ENCODE results near the gene TMPRSS7. TPM values are rescaled to one million over a fixed set of nuclear protein-coding genes. Genes with fewer than 3 reads are reported as not detected.

The TMPRSS7 gene
- polyA plus RNA-seq, 1 of the 3 experiments (the other 2 are of a cell fraction): 0.02 TPM

DNA sequence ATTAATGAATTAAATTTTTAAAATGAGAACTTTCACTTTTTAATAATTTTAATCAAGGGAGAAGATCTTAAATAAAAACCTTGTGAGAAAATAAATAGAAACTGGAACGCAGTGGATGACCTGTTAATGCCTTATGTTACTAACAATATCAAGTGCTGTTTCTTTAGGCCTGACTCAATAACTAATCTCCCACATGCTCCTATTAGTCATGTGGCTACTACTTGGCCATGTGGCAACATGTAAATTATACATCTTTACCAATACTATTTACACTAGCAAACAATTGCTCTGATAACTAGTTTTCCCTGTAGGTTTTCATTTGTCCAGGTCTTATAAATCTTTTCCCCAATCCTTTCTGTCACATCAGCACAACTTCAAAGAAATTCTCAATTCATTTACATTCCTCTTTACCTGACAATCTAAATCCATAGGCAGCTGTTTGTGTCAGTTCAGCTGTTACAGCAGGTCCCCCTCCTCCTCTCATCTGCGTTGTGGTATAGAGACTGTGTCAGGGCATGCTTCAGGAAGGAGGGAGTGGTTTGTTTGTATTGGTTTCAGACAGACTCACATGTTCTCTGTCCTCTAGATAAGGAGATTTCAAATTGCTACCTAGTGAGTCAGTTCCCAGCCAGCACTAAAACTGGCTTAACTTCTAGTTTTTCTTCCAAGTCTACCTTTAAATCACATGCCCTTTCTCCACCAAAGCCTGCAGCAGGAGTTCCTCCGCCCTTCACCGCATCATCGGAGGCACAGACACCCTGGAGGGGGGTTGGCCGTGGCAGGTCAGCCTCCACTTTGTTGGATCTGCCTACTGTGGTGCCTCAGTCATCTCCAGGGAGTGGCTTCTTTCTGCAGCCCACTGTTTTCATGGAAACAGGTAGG is 40.3 kb downstream of the TMPRSS7 start:
- Histone ChIP-seq H3K4me2 (peak overlapping the region; percentile 73), H3K9me2 (no peaks in the 10 kb centered on the region), H3F3A (replicated peaks; ENCODE audit: insufficient read depth) (peaks cover 4% of the 10 kb centered on the region), H3K27ac (ENCODE audit: low read depth in 2 of 2, low read length in 1 of 2) (peak overlapping the region; percentile 67 to 69; a peak in 3 of 4 replicates), H3K79me2 (ENCODE audit: insufficient read depth) (no peaks in the 10 kb centered on the region), H3K4me1 (ENCODE audit: control insufficient read depth in 1 of 2, insufficient read depth in 2 of 2, low read depth in 1 of 2, low read length in 1 of 2) (peaks cover 2 to 9% of the 10 kb centered on the region in 2 experiments; a peak in 3 of 4 replicates), H4K20me1 (ENCODE audit: insufficient read depth) (no peaks in the 10 kb centered on the region), H3K9me3 (no peaks in the 10 kb centered on the region), H3K9ac (peak overlapping the region; percentile 55; the same call in 1 of the 2 replicates), H3K27me3 (ENCODE audit: insufficient read depth) (no peaks in the 10 kb centered on the region), H3K4me3 (ENCODE audit: low read depth in 2 of 2, low read length in 1 of 2) (peak overlapping the region; percentile 5 to 7; a peak in 2 of 4 replicates), H2AFZ (ENCODE audit: low read depth) (peak overlapping the region; percentile 36), H3K36me3 (replicated peaks in 1 of 2; ENCODE audit: control insufficient read depth in 1 of 2, insufficient read depth in 2 of 2, low read length in 1 of 2) (no peaks in the 10 kb centered on the region)
- CTCF ChIA-PET: interaction anchor here (0.6 kb wide), 1 partner anchor 35 kb away, joined by 3 read pairs; no protein-coding TSS in a partner anchor
- 31% methylated on average over 6 of the region's 6 CpGs for WGBS (ENCODE audit: low lambda C conversion rate)
- DNase-seq: no peak
- POLR2A ChIA-PET: no interaction called here
- TF ChIP-seq CHD2 (IDR thresholded peaks at IDR 0.05; ENCODE audit: low read length, partially characterized antibody): no peak
- no peak for TF ChIP-seq RAD21 (IDR thresholded peaks at IDR 0.05; ENCODE audit: low read length)
- no peak for TF ChIP-seq MXI1 (IDR thresholded peaks at IDR 0.05; ENCODE audit: low read depth, low read length)
- TF ChIP-seq SMC3 (IDR thresholded peaks at IDR 0.05; ENCODE audit: low read depth, low read length): no peak
- TF ChIP-seq RFX5 (IDR thresholded peaks at IDR 0.05; ENCODE audit: low read length): no peak
- TF ChIP-seq USF1 (IDR thresholded peaks at IDR 0.05; ENCODE audit: borderline replicate concordance, low read depth): no peak
- no peak for TF ChIP-seq GABPA (IDR thresholded peaks at IDR 0.05; ENCODE audit: low read depth)
- TF ChIP-seq TAF1 (IDR thresholded peaks at IDR 0.05; ENCODE audit: borderline replicate concordance, low read depth, low read length): no peak
- TF ChIP-seq, protein P1, sequence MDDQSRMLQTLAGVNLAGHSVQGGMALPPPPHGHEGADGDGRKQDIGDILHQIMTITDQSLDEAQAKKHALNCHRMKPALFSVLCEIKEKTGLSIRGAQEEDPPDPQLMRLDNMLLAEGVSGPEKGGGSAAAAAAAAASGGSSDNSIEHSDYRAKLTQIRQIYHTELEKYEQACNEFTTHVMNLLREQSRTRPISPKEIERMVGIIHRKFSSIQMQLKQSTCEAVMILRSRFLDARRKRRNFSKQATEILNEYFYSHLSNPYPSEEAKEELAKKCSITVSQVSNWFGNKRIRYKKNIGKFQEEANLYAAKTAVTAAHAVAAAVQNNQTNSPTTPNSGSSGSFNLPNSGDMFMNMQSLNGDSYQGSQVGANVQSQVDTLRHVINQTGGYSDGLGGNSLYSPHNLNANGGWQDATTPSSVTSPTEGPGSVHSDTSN (IDR thresholded peaks at IDR 0.05): peak; percentile 52
- TF ChIP-seq NFIC (IDR thresholded peaks at IDR 0.05; ENCODE audit: borderline replicate concordance): peak; percentile 36; the same call in 1 of the 2 replicates
- peak; percentile 64 for TF ChIP-seq TCF12 (IDR thresholded peaks at IDR 0.05)
- TF ChIP-seq FOXM1 (IDR thresholded peaks at IDR 0.05; ENCODE audit: low read depth): no peak
- TF ChIP-seq RCOR1 (IDR thresholded peaks at IDR 0.05; ENCODE audit: low read length): no peak
- TF ChIP-seq, protein P2, sequence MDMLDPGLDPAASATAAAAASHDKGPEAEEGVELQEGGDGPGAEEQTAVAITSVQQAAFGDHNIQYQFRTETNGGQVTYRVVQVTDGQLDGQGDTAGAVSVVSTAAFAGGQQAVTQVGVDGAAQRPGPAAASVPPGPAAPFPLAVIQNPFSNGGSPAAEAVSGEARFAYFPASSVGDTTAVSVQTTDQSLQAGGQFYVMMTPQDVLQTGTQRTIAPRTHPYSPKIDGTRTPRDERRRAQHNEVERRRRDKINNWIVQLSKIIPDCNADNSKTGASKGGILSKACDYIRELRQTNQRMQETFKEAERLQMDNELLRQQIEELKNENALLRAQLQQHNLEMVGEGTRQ (IDR thresholded peaks at IDR 0.05; ENCODE audit: borderline replicate concordance, low read depth, low read length): no peak
- TF ChIP-seq FOSL2 (IDR thresholded peaks at IDR 0.05; ENCODE audit: borderline replicate concordance, low read depth): peak; percentile 63; the same call in 1 of the 2 replicates
- no peak for TF ChIP-seq GATA2 (CRISPR knock-in tag; IDR thresholded peaks at IDR 0.05)
- TF ChIP-seq, protein P3, sequence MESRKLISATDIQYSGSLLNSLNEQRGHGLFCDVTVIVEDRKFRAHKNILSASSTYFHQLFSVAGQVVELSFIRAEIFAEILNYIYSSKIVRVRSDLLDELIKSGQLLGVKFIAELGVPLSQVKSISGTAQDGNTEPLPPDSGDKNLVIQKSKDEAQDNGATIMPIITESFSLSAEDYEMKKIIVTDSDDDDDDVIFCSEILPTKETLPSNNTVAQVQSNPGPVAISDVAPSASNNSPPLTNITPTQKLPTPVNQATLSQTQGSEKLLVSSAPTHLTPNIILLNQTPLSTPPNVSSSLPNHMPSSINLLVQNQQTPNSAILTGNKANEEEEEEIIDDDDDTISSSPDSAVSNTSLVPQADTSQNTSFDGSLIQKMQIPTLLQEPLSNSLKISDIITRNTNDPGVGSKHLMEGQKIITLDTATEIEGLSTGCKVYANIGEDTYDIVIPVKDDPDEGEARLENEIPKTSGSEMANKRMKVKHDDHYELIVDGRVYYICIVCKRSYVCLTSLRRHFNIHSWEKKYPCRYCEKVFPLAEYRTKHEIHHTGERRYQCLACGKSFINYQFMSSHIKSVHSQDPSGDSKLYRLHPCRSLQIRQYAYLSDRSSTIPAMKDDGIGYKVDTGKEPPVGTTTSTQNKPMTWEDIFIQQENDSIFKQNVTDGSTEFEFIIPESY (IDR thresholded peaks at IDR 0.05; ENCODE audit: borderline replicate concordance, low read depth): no peak
- TF ChIP-seq YY1 (IDR thresholded peaks at IDR 0.05; ENCODE audit: low read depth): no peak
- TF ChIP-seq EP300 (IDR thresholded peaks at IDR 0.05; ENCODE audit: borderline replicate concordance in 1 of 2, low read depth in 1 of 2, low read length in 1 of 2): peak in 1 of 2 experiments; percentile 64; a peak in 2 of 4 replicates
- no peak for TF ChIP-seq REST (IDR thresholded peaks at IDR 0.05; ENCODE audit: low read depth, low read length)
- no peak for TF ChIP-seq EZH2phosphoT487 (IDR thresholded peaks at IDR 0.05; ENCODE audit: borderline replicate concordance, low read depth)
- peak; percentile 10; the same call in 1 of the 2 replicates for TF ChIP-seq RXRA (IDR thresholded peaks at IDR 0.05; ENCODE audit: borderline replicate concordance, low read depth)
- 0 out of 2 replicates have a peak, but pooled peaks have one; percentile 37 for TF ChIP-seq TEAD4 (IDR thresholded peaks at IDR 0.05; ENCODE audit: borderline replicate concordance, insufficient read depth)
- TF ChIP-seq MEF2A (IDR thresholded peaks at IDR 0.05; ENCODE audit: borderline replicate concordance, low read depth): no peak

All from SK-N-SH (cell line).